GM10266 (cell line): Measurements from ENCODE around the gene JDP2.

Source experiments
- DNase-seq: peaks from one replicate; pipeline ENCODE4 v3.0.0; 2012; ENCODE audit errors: extremely low spot score
- TF ChIP-seq, protein P1 (sequence below): IDR thresholded peaks from 2 replicates; pipeline ENCODE4 v1.5.1; 2012; ENCODE audit warnings: mild to moderate bottlenecking, low read depth; ENCODE audit not compliant: control insufficient read depth, insufficient read depth; ENCODE audit errors: missing control alignments

JDP2 gene

DNA sequence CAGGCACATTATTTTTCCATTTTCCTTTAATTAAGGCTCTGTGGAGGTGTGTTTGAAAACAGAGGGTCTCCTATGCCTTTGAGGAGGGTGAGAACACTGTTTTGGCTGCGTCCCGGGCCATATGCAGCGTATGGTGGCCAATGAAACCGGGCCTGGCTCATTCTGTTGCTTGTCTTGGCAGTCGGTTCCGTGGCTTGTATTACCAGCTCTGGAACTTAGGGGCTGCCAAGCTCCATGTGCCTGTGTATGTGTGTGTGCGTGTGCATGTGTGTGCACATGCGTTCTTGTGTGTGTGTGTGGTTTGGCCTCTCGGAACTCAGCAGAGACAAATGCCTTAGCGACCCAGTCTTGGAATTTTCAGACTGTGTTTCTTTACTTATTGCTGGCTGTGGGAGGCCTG lies 2.7 kb downstream of the JDP2 start:
- TF ChIP-seq, protein P1, sequence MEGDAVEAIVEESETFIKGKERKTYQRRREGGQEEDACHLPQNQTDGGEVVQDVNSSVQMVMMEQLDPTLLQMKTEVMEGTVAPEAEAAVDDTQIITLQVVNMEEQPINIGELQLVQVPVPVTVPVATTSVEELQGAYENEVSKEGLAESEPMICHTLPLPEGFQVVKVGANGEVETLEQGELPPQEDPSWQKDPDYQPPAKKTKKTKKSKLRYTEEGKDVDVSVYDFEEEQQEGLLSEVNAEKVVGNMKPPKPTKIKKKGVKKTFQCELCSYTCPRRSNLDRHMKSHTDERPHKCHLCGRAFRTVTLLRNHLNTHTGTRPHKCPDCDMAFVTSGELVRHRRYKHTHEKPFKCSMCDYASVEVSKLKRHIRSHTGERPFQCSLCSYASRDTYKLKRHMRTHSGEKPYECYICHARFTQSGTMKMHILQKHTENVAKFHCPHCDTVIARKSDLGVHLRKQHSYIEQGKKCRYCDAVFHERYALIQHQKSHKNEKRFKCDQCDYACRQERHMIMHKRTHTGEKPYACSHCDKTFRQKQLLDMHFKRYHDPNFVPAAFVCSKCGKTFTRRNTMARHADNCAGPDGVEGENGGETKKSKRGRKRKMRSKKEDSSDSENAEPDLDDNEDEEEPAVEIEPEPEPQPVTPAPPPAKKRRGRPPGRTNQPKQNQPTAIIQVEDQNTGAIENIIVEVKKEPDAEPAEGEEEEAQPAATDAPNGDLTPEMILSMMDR, result no peak
- DNase-seq, result no peak

DNA sequence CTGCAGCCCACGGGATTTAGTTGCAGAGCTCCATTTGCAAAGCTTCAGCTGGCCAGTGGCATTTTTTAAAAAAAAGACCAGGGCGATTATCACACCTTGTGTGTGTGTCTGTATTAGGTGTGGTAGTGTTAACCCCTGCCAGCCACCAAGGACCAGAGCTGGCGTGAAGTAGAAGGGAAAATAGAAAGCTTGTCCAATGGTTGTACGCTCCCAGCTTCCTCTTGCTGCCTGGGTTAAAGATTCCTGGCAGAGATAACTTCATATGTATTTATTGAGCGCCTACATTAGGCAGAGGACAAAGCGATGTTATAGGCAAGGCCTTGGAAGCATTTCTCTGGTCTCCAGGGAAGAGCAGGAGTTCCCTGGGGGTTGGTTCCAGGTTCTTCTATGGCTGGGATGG lies 3.2 kb downstream of the JDP2 start:
- DNase-seq, result no peak
- TF ChIP-seq, protein P1, result no peak

DNA sequence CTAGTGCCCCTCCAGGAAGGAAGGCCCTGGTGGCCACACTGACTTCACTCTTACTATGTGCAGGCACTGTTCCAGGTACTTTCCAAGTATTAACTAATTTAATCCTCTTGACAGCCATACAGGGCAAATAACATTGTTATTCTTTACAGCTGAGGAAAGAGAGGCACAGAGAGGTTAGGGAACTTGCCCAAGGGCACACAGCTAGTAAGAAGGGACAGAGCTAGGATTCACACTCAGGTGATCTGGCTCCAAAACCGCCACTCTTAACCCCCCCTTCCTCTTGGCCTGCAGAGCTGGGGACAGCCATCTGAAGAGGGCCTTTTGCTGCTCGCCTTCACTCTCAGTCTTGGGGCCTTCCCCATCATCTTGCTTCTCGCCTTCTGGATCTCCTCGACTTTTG lies 4.0 kb downstream of the JDP2 start:
- TF ChIP-seq, protein P1, result no peak
- no peak for DNase-seq

DNA sequence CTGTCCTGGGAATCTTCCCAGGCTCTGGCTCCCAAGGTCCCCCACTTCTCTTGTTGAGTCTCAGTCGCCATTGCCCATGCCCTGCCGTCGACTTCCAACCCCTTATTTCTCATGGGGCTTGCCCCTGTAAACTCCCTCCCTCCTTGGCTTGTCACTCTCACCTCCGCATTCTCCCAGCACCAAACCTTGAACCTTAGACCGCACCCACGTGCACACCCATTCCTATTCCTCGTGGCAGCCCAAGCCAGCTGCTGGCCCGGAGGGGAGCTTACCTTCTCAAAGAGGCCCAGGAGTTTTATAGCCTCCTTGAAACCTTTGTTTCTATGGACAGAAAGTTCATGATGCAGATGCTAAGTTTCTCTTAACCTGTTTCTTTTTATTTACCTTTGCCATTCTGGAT lies 4.6 kb downstream of the JDP2 start:
- TF ChIP-seq, protein P1, result no peak
- DNase-seq, result no peak

GRCh38 chr14:75433631-75434071 lies 5.8 kb downstream of the JDP2 start:
- TF ChIP-seq, protein P1, result no peak
- no peak for DNase-seq

GRCh38 chr14:75434138-75434889 lies 6.5 kb downstream of the JDP2 start:
- TF ChIP-seq, protein P1, result no peak
- no peak for DNase-seq

DNA sequence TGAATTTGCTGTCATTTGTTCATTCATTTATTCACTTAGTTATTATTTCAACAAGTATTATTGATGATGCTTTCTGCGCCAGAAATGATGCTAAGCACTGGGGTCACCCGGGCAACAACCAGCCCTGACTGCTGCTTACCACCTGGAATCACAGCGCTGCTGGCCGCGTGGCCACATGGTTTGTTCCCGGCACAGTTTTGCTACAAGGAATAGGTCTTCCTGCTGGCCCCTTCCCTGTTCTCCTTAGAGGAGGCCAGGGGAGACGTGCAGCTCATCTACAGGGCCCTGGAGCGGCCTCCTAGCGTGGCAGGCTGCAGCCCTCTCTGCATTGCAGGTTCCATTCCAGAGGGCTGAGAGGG lies 7.0 kb downstream of the JDP2 start:
- TF ChIP-seq, protein P1, result no peak
- no peak for DNase-seq
